PC-9 (cell line): ENCODE measurements around the gene TSSK2. TPM values are rescaled to one million over a fixed set of nuclear protein-coding genes. Genes with fewer than 3 reads are reported as not detected.

ENCODE experiments used
- BruUV-seq: library from RNA; stranded (reverse); fragments of 400-500 nt; replicated peaks from 2 replicates; lab custom pipeline; 2021; lab: Mats Ljungman, UMichigan
- CTCF ChIA-PET: fragments of 300-600 bp; sonication (Branson Sonifier 250); formaldehyde crosslinking; loops from one replicate; lab custom pipeline; 2022; ENCODE audit warnings: antibody characterized with exemption; lab: Charles Lee
- POLR2A ChIA-PET: fragments of 300-600 bp; sonication (Branson Sonifier 250); formaldehyde crosslinking; loops from one replicate; lab custom pipeline; 2022; ENCODE audit warnings: antibody characterized with exemption; ENCODE audit not compliant: unreplicated experiment; lab: Charles Lee
- DNase-seq, 2 experiments: peaks; one replicate each; pipeline versions ENCODE4 v3.0.0 to v3.0.0-alpha.2; 2015 to 2022; ENCODE audit warnings: mixed read lengths in 1 of 2
- H2AFZ ChIP-seq: fragments of 200-600 bp; sonication (generic); 2 replicates; pipeline ENCODE4 v1.8.1; 2017; ENCODE audit warnings: antibody characterized with exemption
- H3F3A ChIP-seq: fragments of 200-600 bp; sonication (generic); 2 replicates; pipeline ENCODE4 v1.8.1; 2017; ENCODE audit warnings: antibody characterized with exemption, mild to moderate bottlenecking, low read depth; ENCODE audit not compliant: insufficient read depth
- H3K27ac ChIP-seq: fragments of 200-600 bp; sonication (generic); 2 replicates; pipeline ENCODE4 v1.6.1; 2016; ENCODE audit warnings: mixed run types
- H3K27me3 ChIP-seq: fragments of 200-600 bp; sonication (generic); 2 replicates; pipeline ENCODE4 v1.6.1; 2016; ENCODE audit warnings: low read depth, mixed run types; ENCODE audit not compliant: insufficient read depth
- H3K36me3 ChIP-seq: fragments of 200-600 bp; sonication (generic); 2 replicates; pipeline ENCODE4 v1.6.1; 2016; ENCODE audit warnings: low read depth, mixed run types
- H3K4me1 ChIP-seq: fragments of 200-600 bp; sonication (generic); replicated peaks from 2 replicates; pipeline ENCODE4 v1.6.1; 2016; ENCODE audit warnings: mixed run types; ENCODE audit not compliant: insufficient read depth
- H3K4me2 ChIP-seq: fragments of 200-600 bp; sonication (generic); 2 replicates; pipeline ENCODE4 v1.6.1; 2017; ENCODE audit warnings: mixed run types
- H3K4me3 ChIP-seq: fragments of 200-600 bp; sonication (generic); 2 replicates; pipeline ENCODE4 v1.6.1; 2016; ENCODE audit warnings: mixed run types
- H3K79me2 ChIP-seq: fragments of 200-600 bp; sonication (generic); 2 replicates; pipeline ENCODE4 v1.6.1; 2017; ENCODE audit warnings: low read depth, mixed run types
- H3K9me2 ChIP-seq: fragments of 200-600 bp; sonication (generic); 2 replicates; pipeline ENCODE4 v1.8.1; 2017; ENCODE audit warnings: mild to moderate bottlenecking; ENCODE audit not compliant: insufficient read depth
- H3K9me3 ChIP-seq: fragments of 200-600 bp; sonication (generic); 2 replicates; pipeline ENCODE4 v1.8.1; 2016; ENCODE audit warnings: low read depth; ENCODE audit not compliant: insufficient read depth
- H4K20me1 ChIP-seq: fragments of 200-600 bp; sonication (generic); 2 replicates; pipeline ENCODE4 v1.8.1; 2017; ENCODE audit not compliant: insufficient read depth
- CTCF ChIP-seq: fragments of 200-600 bp; sonication (generic); conservative IDR thresholded peaks from 2 replicates; pipeline ENCODE4 v1.6.1; 2017; ENCODE audit warnings: mixed run types, antibody characterized with exemption, mild to moderate bottlenecking, moderate library complexity
- EZH2 ChIP-seq: fragments of 200-600 bp; sonication (generic); IDR thresholded peaks from 2 replicates; pipeline ENCODE4 v1.8.0; 2017; ENCODE audit warnings: antibody characterized with exemption, low read depth
- intact Hi-C: fragments of 100-400 bp; cut with micrococcal nuclease; formaldehyde crosslinking; loops from one replicate; pipeline ENCODE4 v1.10.0; 2022; ENCODE audit not compliant: unreplicated experiment
- total RNA-seq: library from RNA; stranded (reverse); gene quantifications from 2 replicates; pipeline ENCODE4 v1.2.3, GENCODE V29; 2021

Gene TSSK2
- total RNA-seq, 1 experiment from 2014 or later, result not detected

- peaks cover 23% of the 10 kb centered on the region for H4K20me1 ChIP-seq
- peak within 1 kb of the TSS; percentile 88 for H3K4me3 ChIP-seq
- H3K9me3 ChIP-seq, result no peaks in the 10 kb centered on the region
- 0 out of 2 replicates have a peak, but pooled peaks cover 7% of the 10 kb centered on the region for H3K36me3 ChIP-seq
- TF ChIP-seq EZH2 (no peak), CTCF (no peak)
- no peaks in the 10 kb centered on the region for H3K27me3 ChIP-seq
- H3K79me2 ChIP-seq, result peaks cover 40% of the 10 kb centered on the region
- BruUV-seq, result no TSS peak
- H3K9me2 ChIP-seq, result no peaks in the 10 kb centered on the region
- peaks cover 29% of the 10 kb centered on the region; the same call in 1 of the 2 replicates for H3K4me1 ChIP-seq
- peak within 1 kb of the TSS; percentile 88 for H2AFZ ChIP-seq
- peak; percentile 65 to 89 for DNase-seq
- H3F3A ChIP-seq, result peaks cover 29% of the 10 kb centered on the region; the same call in 1 of the 2 replicates
- intact Hi-C loops, result loop anchor here (2.0 to 5.0 kb wide), 4 partner anchors 112 to 300 kb away; partner anchors contain the start of genes CDC45, CLTCL1, MRPL40 and UFD1
- H3K27ac ChIP-seq, result peak within 1 kb of the TSS; percentile 36
- ChIA-PET CTCF (interaction anchor here (0.6 to 0.9 kb wide), 2 partner anchors 34 to 214 kb away, joined by 3 to 4 read pairs; partner anchors contain the start of gene ESS2), POLR2A (interaction anchor here (0.5 to 0.7 kb wide), 3 partner anchors 34 to 212 kb away, joined by 3 to 6 read pairs (median 3); partner anchors contain the start of gene ESS2)
- peak within 1 kb of the TSS; percentile 91 for H3K4me2 ChIP-seq
Observed at GRCh38 chr22:19178657-19179496, 47.8 kb downstream of the TSSK2 start, which contains the start of gene SLC25A1. Gene SLC25A1, minus strand, starts transcription at chr22:19178736. Its CDS starts 63 bp downstream, at chr22:19178673.

GRCh38 chr22:19179497-19180048 lies 48.5 kb downstream of the TSSK2 start:
- H2AFZ ChIP-seq, result peak overlapping the region; percentile 88

More at GRCh38 chr22:19179497-19180048, 48.5 kb downstream of the TSSK2 start:
- H3K9me3 ChIP-seq, result no peaks in the 10 kb centered on the region
- H3K4me2 ChIP-seq, result peak overlapping the region; percentile 91
- peaks cover 29% of the 10 kb centered on the region for H3K4me1 ChIP-seq
- H3K27me3 ChIP-seq, result no peaks in the 10 kb centered on the region
- no peak for TF ChIP-seq EZH2
- TF ChIP-seq CTCF, result peak; percentile 79
- intact Hi-C loops, result loop anchor here (2.0 to 5.0 kb wide), 4 partner anchors 111 to 299 kb away; partner anchors contain the start of genes CDC45, CLTCL1, MRPL40 and UFD1
- H3K9me2 ChIP-seq, result no peaks in the 10 kb centered on the region
- H3F3A ChIP-seq, result peaks cover 22% of the 10 kb centered on the region; the same call in 1 of the 2 replicates
- ChIA-PET POLR2A (interaction anchor here (0.5 kb wide), 1 partner anchor 268 kb away, joined by 3 read pairs; no protein-coding TSS in a partner anchor), CTCF (interaction anchor here (0.7 kb wide), 1 partner anchor 450 kb away, joined by 3 read pairs; no protein-coding TSS in a partner anchor)
- H4K20me1 ChIP-seq, result peaks cover 17% of the 10 kb centered on the region
- peak overlapping the region; percentile 36; the same call in 1 of the 2 replicates for H3K27ac ChIP-seq
- H3K79me2 ChIP-seq, result peaks cover 33% of the 10 kb centered on the region
- peak; percentile 65 to 76 for DNase-seq
- H3K4me3 ChIP-seq, result peak overlapping the region; percentile 88
- BruUV-seq, result no TSS peak
- H3K36me3 ChIP-seq, result 0 out of 2 replicates have a peak, but pooled peaks cover 7% of the 10 kb centered on the region
